Activated CD8-positive, alpha-beta memory T cell treated with anti-CD3 and anti-CD28 coated beads, Interleukin-2, amount 50 U/mL, for 1 hour (primary cell): ENCODE data around the gene PTPRE.
"Not testable (repeated sequence)": the region's sequence is repeated elsewhere in the genome, so short reads cannot be mapped to it uniquely, and the experiment has no call there.

Experiments
- DNase-seq: peaks from one replicate; pipeline ENCODE4 v3.0.0-alpha.2; 2020; ENCODE audit errors: extremely low read depth

The PTPRE gene

GRCh38 chr10:128094596-128094995 lies 187.7 kb downstream of the PTPRE start:
- not testable (repeated sequence) for DNase-seq

GRCh38 chr10:128095027-128095752 lies 188.3 kb downstream of the PTPRE start:
- no peak for DNase-seq

- DNase-seq: no peak
Observed at GRCh38 chr10:128095753-128096469, 189.0 kb downstream of the PTPRE start.

- DNase-seq: no peak
Observed at GRCh38 chr10:128096486-128097199, 189.7 kb downstream of the PTPRE start.

- DNase-seq: no peak
Observed at GRCh38 chr10:128097783-128098182, 190.9 kb downstream of the PTPRE start.

GRCh38 chr10:128098631-128099030 lies 191.7 kb downstream of the PTPRE start:
- DNase-seq: no peak

- no peak for DNase-seq
Observed at GRCh38 chr10:128099901-128100300, 193.0 kb downstream of the PTPRE start.

- DNase-seq: no peak
Observed at GRCh38 chr10:128101901-128102300, 195.0 kb downstream of the PTPRE start.

GRCh38 chr10:128102480-128103228 lies 195.8 kb downstream of the PTPRE start:
- DNase-seq: no peak

GRCh38 chr10:128103229-128103714 lies 196.4 kb downstream of the PTPRE start:
- no peak for DNase-seq

- no peak for DNase-seq
Observed at GRCh38 chr10:128105383-128105782, 198.5 kb downstream of the PTPRE start.

GRCh38 chr10:128109707-128110106 lies 202.8 kb downstream of the PTPRE start:
- no peak for DNase-seq

- no peak for DNase-seq
Observed at GRCh38 chr10:128110339-128110738, 203.4 kb downstream of the PTPRE start.

GRCh38 chr10:128111696-128112095 lies 204.8 kb downstream of the PTPRE start:
- DNase-seq: no peak

GRCh38 chr10:128113026-128113425 lies 206.1 kb downstream of the PTPRE start:
- DNase-seq: no peak

- no peak for DNase-seq
Observed at GRCh38 chr10:128114901-128115300, 208.0 kb downstream of the PTPRE start.

GRCh38 chr10:128115356-128115755 lies 208.5 kb downstream of the PTPRE start:
- no peak for DNase-seq

- no peak for DNase-seq
Observed at GRCh38 chr10:128116187-128116586, 209.3 kb downstream of the PTPRE start.

GRCh38 chr10:128116851-128117615 lies 210.1 kb downstream of the PTPRE start:
- no peak for DNase-seq

- DNase-seq: no peak
Observed at GRCh38 chr10:128121750-128122412, 215.0 kb downstream of the PTPRE start.
